SU-DHL-6 (cell line): ENCODE measurements around the gene MORN5.

Experiments used
- H2AFZ ChIP-seq: fragments of 200-600 bp; sonication (generic); 2 replicates; pipeline ENCODE4 v1.6.1; 2014; ENCODE audit warnings: low read depth, mild to moderate bottlenecking, moderate library complexity, mixed read lengths, antibody characterized with exemption, low read length; ENCODE audit not compliant: severe bottlenecking
- H3F3A ChIP-seq: fragments of 200-600 bp; shearing (Covaris generic); 2 replicates; pipeline ENCODE4 v1.6.0; 2016; ENCODE audit warnings: antibody characterized with exemption, mild to moderate bottlenecking; ENCODE audit not compliant: insufficient read depth
- H3K27ac ChIP-seq: fragments of 200-600 bp; sonication (generic); 2 replicates; pipeline ENCODE4 v1.5.1; 2016; ENCODE audit warnings: low read depth, mild to moderate bottlenecking, low read length, moderate library complexity, mixed read lengths
- H3K27me3 ChIP-seq: fragments of 200-600 bp; sonication (generic), shearing (Covaris generic); 2 replicates; pipeline ENCODE4 v1.6.0; 2014; ENCODE audit warnings: mild to moderate bottlenecking, low read length
- H3K36me3 ChIP-seq: fragments of 200-600 bp; sonication (generic); 2 replicates; pipeline ENCODE4 v1.6.1; 2014; ENCODE audit warnings: mild to moderate bottlenecking, low read length, mixed read lengths
- H3K4me2 ChIP-seq: fragments of 300-600, 200-600 bp; shearing (Covaris generic), sonication (generic); 2 replicates; pipeline ENCODE4 v1.6.0; 2014; ENCODE audit warnings: low read length, low read depth, mild to moderate bottlenecking; ENCODE audit not compliant: poor library complexity, severe bottlenecking
- H3K4me3 ChIP-seq: fragments of 200-600 bp; sonication (generic); 2 replicates; pipeline ENCODE4 v1.5.1; 2014; ENCODE audit warnings: antibody characterized with exemption, low read length, mild to moderate bottlenecking, mixed read lengths; ENCODE audit not compliant: insufficient read depth, poor library complexity, severe bottlenecking
- H3K79me2 ChIP-seq: fragments of 200-600 bp; sonication (generic); 2 replicates; pipeline ENCODE4 v1.6.1; 2014; ENCODE audit warnings: mild to moderate bottlenecking, low read length, moderate library complexity; ENCODE audit not compliant: insufficient read depth
- H3K9ac ChIP-seq: fragments of 200-600 bp; sonication (generic); 2 replicates; pipeline ENCODE4 v1.7.0; 2014; ENCODE audit warnings: mild to moderate bottlenecking, low read length
- H3K9me2 ChIP-seq: fragments of 200-600 bp; sonication (generic); replicated peaks from 2 replicates; pipeline ENCODE4 v1.6.1; 2014; ENCODE audit warnings: low read length; ENCODE audit not compliant: insufficient read depth
- H3K9me3 ChIP-seq: fragments of 200-600 bp; sonication (generic); 2 replicates; pipeline ENCODE4 v1.6.1; 2014; ENCODE audit warnings: low read length, mixed read lengths; ENCODE audit not compliant: insufficient read depth
- H4K20me1 ChIP-seq: fragments of 200-600 bp; sonication (generic); 2 replicates; pipeline ENCODE4 v1.6.1; 2014; ENCODE audit warnings: low read depth, mild to moderate bottlenecking, antibody characterized with exemption, low read length, moderate library complexity, mixed read lengths
- CTCF ChIP-seq: fragments of 200-600 bp; sonication (generic); IDR thresholded peaks from one replicate; pipeline ENCODE4 v1.5.1; 2017; ENCODE audit warnings: antibody characterized with exemption, mild to moderate bottlenecking, low read length, moderate library complexity; ENCODE audit not compliant: insufficient read depth, poor library complexity, severe bottlenecking
- EZH2phosphoT487 ChIP-seq: fragments of 200-600 bp; sonication (generic), shearing (Covaris generic); conservative IDR thresholded peaks from 2 replicates; pipeline ENCODE4 v1.6.1; 2018; ENCODE audit warnings: mild to moderate bottlenecking, antibody characterized with exemption, low read length, moderate library complexity, mixed read lengths

MORN5 gene

GRCh38 chr9:122215663-122216062 is 56.0 kb downstream of the MORN5 start:
- TF ChIP-seq CTCF (no peak), EZH2phosphoT487 (no peak)
- Histone ChIP-seq H3F3A (no peaks in the 10 kb centered on the region), H2AFZ (no peak overlapping the region), H3K79me2 (no peaks in the 10 kb centered on the region), H3K9me3 (no peaks in the 10 kb centered on the region), H3K9ac (no peak overlapping the region), H3K27ac (no peak overlapping the region), H3K27me3 (no peaks in the 10 kb centered on the region), H3K4me3 (no peak overlapping the region), H4K20me1 (no peaks in the 10 kb centered on the region), H3K36me3 (no peaks in the 10 kb centered on the region), H3K9me2 (no peaks in the 10 kb centered on the region), H3K4me2 (no peak overlapping the region)

GRCh38 chr9:122216138-122216797 is 56.6 kb downstream of the MORN5 start:
- no peaks in the 10 kb centered on the region for H3K36me3 ChIP-seq
- no peak overlapping the region for H3K9ac ChIP-seq
- no peak overlapping the region for H3K4me2 ChIP-seq
- no peaks in the 10 kb centered on the region for H3K27me3 ChIP-seq
- H4K20me1 ChIP-seq: no peaks in the 10 kb centered on the region
- no peak overlapping the region for H3K4me3 ChIP-seq
- no peaks in the 10 kb centered on the region for H3K9me3 ChIP-seq
- H3K9me2 ChIP-seq: no peaks in the 10 kb centered on the region
- no peak overlapping the region for H3K27ac ChIP-seq
- no peaks in the 10 kb centered on the region for H3K79me2 ChIP-seq
- H3F3A ChIP-seq: no peaks in the 10 kb centered on the region
- TF ChIP-seq EZH2phosphoT487 (no peak), CTCF (no peak)
- no peak overlapping the region for H2AFZ ChIP-seq

DNA sequence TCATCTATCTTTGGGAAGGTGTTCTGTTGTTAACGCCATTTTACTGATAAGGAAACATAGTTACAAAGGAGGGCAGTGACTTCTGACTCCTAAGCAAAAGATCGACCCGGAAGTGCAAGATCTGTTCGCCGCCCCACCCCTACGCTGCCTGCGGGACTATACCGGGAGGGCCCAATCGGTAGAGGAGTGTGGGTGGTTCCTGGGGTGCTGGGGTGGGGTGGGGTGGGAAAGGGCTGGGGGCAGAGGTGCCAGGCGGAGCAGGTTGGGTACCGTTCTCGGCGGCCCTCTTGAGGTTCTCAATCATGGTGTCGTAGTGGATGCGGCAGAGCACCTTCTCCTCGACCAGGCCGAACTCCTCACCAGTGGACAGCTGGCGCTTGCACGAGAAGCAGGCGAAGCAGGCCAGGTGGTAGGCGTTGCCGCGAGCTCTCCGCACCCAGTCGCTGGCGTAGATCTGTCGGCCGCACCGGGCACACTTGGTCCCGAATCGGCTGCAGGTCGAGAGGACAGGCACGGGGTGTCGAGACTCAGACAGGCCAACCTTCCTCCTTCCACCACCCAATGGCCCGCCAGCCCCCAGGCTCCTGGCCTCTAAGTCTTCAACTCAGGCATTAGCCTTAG is 57.2 kb downstream of the MORN5 start:
- Histone ChIP-seq H3K9ac (no peak overlapping the region), H3K9me2 (no peaks in the 10 kb centered on the region), H3K4me3 (no peak overlapping the region), H3K79me2 (no peaks in the 10 kb centered on the region), H3K27ac (no peak overlapping the region), H4K20me1 (no peaks in the 10 kb centered on the region), H3K4me2 (no peak overlapping the region), H2AFZ (no peak overlapping the region), H3K27me3 (no peaks in the 10 kb centered on the region), H3F3A (no peaks in the 10 kb centered on the region), H3K9me3 (no peaks in the 10 kb centered on the region), H3K36me3 (no peaks in the 10 kb centered on the region)
- TF ChIP-seq CTCF (no peak), EZH2phosphoT487 (no peak)
